GM21526 (cell line): ENCODE data around the gene RABGAP1L.
"Not testable (repeated sequence)": the region's sequence is repeated elsewhere in the genome, so short reads cannot be mapped to it uniquely, and the experiment has no call there.

ENCODE experiments used
- ATAC-seq: cut with Tn5 transposase; IDR thresholded peaks from one replicate; pipeline ENCODE4 v1.9.1; 2021; ENCODE audit warnings: moderate library complexity; ENCODE audit not compliant: unreplicated experiment, low FRiP score

RABGAP1L gene

DNA sequence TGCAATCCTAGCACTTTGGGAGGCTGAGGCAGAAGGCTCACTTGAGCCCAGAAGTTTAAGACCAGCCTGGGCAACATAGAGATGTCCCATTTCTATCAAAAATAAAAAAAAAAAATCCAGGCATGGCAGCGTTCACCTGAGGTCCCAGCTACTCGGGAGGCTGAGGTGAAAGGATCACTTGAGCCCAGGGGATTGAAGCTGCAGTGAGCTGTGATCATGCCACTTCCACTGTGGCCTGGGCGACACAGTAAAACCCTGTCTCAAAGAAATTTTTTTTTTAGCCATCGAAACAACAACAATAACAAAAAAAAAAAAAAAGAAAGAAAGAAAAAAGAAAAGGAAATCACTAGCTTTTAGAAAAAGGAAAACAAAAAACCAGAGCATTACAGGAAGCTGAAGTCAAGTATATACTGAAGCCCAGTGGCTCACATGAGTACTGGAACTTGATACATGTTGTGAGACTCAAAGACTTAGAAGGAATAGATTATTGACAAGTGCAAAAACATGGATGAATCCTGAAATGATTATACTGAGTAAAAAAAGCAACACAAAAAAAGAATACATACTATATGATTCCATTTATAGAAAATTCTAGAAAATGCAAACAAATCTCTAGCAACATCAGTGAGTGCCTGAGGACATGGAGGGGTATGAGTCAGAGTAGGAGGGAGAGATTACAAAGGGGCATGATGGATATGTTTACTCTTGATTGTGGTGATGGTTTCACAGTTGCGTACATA lies 6.1 kb upstream of the RABGAP1L start:
- no peak for ATAC-seq

DNA sequence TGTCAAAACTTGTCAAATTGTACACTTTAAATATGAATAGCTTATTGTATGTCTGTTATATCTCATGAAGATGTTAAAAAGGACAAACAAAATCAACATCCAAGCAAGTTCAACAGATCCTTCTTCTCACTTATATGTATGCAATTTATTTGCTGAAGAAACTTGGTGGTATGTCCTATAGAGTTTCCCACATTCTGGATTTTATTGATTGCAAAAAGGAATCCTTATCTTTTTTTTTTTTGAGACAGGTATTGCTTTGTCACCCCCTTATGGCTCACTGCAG lies 5.6 kb upstream of the RABGAP1L start:
- ATAC-seq, result no peak

- no peak for ATAC-seq
Measured at GRCh38 chr1:174156437-174156836, 2.9 kb upstream of the RABGAP1L start.

DNA sequence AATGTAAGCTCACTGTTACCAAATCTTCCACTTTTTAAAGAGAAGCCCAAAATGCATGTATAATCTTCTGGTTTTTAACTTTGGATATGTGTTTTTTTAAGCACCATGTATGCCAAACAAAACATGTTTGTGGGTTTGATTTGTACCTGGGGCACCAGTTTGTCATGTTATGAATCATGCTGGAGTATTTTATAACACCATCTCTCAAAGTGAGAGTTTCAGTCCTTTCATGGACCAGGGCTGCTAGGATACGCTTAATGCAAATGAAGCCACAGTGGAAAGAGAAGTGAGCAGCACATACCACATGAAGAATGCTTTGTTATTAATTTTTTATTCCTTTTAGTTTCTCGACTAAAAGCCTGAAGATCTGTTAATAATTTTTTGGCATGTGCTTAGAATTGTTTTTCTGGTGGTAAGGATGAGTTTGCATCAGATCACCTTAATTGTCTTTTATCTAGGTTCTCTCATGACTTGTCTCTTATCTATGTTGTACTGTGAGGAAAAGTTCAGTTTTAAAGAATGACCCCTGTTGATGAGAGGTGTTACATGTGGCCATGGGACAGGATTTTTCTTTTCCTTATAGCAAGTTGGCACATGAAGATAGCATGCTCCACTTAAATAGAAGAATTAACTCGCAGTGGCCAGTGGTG lies 2.0 kb upstream of the RABGAP1L start:
- ATAC-seq, result peak; percentile 48

- no peak for ATAC-seq
Measured at GRCh38 chr1:174158767-174159251, 511 bp upstream of the RABGAP1L start.

- peak; percentile 7 for ATAC-seq
Measured at GRCh38 chr1:174160109-174160473, 771 bp downstream of the RABGAP1L start.

DNA sequence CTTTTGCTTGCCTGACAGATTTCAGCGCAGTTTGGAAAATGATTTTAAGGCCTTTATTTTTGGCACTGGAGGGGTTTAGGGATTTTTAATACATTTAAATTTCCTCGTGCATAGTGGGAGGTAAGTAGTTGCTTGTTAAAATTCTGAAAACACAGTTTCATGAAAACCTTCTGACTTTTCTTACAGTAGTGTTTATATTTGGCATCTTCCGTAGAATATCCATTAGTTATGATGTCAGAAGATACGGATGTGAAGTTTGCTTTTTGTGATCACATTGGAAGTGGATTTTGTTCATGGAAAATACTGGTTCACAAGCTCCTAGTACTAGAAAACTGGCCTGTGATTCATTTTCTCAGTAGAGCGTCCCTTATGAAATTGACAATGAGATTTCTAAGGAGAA lies 1.3 kb downstream of the RABGAP1L start:
- no peak for ATAC-seq

- no peak for ATAC-seq
Measured at GRCh38 chr1:174161813-174162212, 2.5 kb downstream of the RABGAP1L start.

- ATAC-seq, result no peak
Measured at GRCh38 chr1:174164826-174165225, 5.5 kb downstream of the RABGAP1L start.

DNA sequence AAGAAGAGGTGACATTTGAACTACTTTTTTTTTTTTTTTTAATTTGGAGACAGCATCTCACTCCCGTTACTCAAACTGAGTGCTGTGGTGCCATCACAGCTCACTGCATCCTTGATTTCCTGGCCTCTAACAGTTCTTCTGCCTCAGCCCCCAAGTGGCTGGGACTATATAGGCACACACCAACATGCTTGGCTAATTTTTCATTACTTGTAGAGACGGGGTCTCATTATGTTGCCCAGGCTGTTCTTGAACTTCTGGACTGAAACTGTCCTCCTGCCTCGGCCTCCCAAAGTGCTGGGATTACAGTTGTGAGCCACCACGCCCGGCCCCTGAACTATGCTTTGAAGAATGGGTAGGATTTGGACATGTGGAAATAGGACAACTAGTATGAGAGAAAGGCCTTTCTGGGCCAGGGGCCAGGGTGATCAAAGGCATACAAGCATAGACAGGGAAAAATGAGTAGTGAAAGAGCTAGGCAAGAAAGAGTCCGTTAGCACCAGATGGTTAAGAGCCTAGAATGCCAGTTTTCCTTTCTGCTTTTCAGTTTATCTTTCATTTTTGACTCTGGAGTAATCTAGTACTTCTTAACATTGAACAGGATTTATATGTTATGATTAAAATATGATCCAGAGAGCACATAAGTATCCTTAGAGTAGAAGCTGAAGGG lies 6.3 kb downstream of the RABGAP1L start:
- no peak for ATAC-seq

GRCh38 chr1:174166530-174167264 lies 7.4 kb downstream of the RABGAP1L start:
- no peak for ATAC-seq

DNA sequence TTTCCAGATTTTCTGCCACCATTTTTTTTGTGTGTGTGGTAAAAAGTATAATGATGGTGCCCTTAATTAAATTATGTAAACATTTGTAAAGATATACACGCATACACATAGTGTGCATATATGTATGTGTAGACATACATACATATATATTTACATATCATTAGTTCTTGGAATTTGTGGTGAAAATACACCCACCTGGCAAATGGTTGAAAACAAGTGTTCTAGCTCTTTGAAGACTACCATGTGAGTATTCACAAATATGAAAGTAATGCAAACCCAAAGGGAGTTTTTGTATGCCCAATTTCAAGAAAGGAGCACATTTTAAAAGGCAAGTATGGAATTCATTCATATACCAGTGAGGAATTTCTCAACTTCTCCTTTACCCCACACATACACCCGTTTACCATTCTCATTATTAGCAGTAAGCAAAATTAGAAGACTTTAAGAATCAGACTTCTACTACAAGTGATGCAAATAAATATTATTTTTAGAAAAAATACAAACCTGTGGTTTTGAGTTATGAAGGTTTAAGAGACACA lies 8.0 kb downstream of the RABGAP1L start:
- no peak for ATAC-seq

GRCh38 chr1:174169342-174169741 lies 10.0 kb downstream of the RABGAP1L start:
- no peak for ATAC-seq

DNA sequence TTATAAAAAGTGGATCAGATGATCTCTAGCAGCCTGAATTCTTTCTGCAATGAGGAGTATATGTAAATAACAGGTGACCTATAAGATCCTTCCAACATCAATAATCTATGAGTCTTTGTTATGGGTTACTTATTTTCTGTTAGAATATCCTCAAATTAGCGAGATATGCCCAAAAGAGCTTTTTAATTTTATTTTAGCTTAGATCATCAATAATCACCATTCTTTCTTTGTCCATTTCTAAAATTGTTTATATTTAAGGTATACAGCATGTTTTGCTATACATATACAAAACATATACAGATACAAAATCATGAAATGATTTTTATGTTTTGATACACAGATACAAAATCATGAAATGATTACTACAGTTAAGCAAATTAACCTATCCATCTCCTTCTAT lies 11.8 kb downstream of the RABGAP1L start:
- no peak for ATAC-seq

DNA sequence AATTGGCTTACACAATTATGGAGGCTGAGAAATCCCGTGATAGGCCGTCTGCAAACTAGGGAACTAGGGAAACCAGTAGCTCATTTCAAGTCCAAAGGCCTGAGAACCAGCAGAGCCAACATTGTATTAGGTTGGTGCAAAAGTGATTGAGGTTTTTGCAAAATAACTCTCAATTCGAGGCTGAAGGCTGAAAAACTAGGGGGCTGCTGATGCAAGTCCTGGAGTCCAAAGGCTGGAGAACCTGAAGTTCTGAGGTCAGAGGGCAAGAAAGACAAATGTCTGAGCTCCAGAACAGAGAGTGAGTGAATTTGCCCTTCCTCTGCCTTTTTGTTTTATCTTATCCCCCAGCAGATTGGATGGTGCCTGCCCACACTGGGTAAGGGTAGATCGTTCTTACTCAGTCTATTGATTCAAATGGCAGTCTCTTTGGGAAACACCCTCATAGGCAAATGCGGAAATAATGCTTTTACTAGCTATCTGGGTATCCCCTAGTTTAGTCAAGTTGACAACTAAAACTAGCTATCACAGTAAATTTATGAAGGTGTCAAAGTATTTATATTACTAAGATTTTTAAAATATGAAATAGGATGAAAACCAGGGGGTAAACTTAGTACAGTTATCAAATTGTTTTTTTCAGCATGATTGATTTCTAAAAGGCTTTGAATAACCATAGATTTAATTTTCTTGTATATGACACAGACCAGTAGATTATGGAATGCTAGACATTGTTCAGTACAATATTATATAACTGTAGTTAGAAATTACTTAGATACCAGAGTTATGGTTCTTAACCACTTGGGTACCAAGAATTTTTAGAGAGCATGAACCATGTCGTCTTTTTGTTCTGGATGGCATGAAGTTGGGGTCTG lies 15.4 kb downstream of the RABGAP1L start:
- no peak for ATAC-seq

DNA sequence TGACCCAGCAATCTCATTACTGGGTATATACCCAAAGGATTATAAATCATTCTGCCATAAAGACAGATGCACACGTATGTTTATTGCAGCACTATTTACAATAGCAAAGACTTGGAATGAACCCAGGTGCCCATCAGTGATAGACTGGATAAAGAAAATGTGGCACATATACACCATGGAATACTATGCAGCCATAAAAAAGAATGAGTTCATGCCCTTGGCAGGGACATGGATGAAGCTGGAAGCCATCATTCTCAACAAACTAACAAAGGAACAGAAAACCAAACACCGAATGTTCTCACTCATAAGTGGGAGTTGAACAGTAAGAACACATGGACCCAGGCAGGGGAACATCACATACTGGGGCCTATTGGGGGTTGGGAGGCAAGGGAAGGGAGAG lies 19.1 kb downstream of the RABGAP1L start:
- ATAC-seq, result not testable (repeated sequence)

DNA sequence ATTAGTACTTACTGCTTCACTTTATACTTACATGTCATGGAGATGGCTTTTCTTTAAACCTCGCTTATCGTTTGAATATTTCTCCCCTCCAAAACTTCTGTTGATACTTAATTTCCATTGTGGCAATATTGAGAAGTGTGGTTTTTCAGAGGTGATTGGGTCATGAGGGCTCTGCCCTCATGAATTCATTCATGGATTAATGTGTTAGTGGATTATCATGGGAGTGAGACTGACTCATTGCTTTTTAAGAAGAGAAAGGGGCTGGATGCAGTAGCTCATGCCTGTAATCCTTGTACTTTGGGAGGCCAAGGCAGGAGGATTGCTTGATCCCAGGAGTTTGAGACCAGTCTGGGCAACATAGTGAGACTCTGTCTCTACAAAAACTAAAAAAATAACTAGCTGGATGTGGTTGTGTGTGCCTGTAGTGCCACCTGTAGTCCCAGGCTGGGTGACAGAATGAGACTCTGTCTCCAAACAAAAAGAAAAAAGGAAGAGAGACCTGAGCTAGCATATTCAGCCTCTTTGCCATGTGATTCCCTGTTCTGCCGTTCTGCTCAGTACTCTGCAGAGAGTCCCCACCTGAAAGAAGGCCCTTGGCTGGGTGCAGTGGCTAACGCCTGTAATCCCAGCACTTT lies 30.2 kb downstream of the RABGAP1L start:
- no peak for ATAC-seq

- ATAC-seq, result no peak
Measured at GRCh38 chr1:174190691-174191199, 31.4 kb downstream of the RABGAP1L start.

DNA sequence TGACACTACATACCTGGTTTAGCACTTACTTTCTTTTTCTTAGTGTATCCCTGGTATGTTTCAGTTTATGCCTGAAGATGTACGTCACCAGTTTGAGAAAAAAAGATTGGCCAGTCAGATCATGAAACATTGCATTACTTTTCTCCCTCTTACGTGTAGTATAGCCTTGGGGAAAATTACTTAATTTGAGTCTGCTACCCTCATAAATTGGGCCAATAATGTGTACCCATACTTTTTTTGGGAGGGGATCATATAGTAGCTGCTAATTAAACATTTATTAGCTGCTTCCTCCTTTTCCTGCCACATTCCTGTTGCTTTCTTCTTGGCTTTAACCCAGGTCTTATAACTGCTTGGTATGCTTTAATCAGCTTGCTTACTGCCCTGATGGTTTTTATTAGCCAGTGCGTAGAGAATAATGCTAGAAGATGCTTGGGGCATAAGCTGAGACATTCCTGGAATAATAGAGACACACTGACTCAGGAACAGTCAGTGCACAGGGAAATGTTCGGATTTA lies 32.1 kb downstream of the RABGAP1L start:
- ATAC-seq, result no peak
